Bronchial epithelial cell (primary cell): ENCODE measurements around the gene KIN. TPM values are rescaled to one million over a fixed set of nuclear protein-coding genes. Genes with fewer than 3 reads are reported as not detected.

Experiments
- DNase-seq: peaks from one replicate; pipeline ENCODE4 v3.0.0-alpha.2; 2010; ENCODE audit warnings: low read depth
- FAIRE-seq: peaks from 2 replicates; lab custom pipeline; 2011; peaks lifted over from hg19 to GRCh38; lab: Jason Lieb, UNC
- H3K27me3 ChIP-seq: 2 replicates; pipeline ENCODE4 v1.5.1; 2011; ENCODE audit warnings: low read length; ENCODE audit not compliant: control insufficient read depth, insufficient read depth
- H3K36me3 ChIP-seq: 2 replicates; pipeline ENCODE4 v1.5.1; 2011; ENCODE audit warnings: low read length; ENCODE audit not compliant: control insufficient read depth, insufficient read depth
- H3K4me3 ChIP-seq: 2 replicates; pipeline ENCODE4 v1.5.1; 2011; ENCODE audit warnings: mild to moderate bottlenecking, low read depth, low read length, control low read depth
- CTCF ChIP-seq: IDR thresholded peaks from 2 replicates; pipeline ENCODE4 v1.5.1; 2011; ENCODE audit warnings: mild to moderate bottlenecking, moderate library complexity, low read length, control low read depth, inconsistent platforms; ENCODE audit not compliant: insufficient read depth, severe bottlenecking
- total RNA-seq: library from RNA; depleted of rRNA; stranded (reverse); fragments of >200 nt; gene quantifications from 2 replicates; pipeline ENCODE4 v1.2.1, GENCODE V29; 2014

KIN gene
- total RNA-seq, 1 donor from 2014 or later: 2.9 TPM

GRCh38 chr10:7744307-7744706 lies 43.5 kb downstream of the KIN start:
- TF ChIP-seq CTCF: no peak
- DNase-seq: no peak
- no peak for FAIRE-seq
- H3K4me3 ChIP-seq: no peak overlapping the region
- no peaks in the 10 kb centered on the region for H3K36me3 ChIP-seq
- H3K27me3 ChIP-seq: no peaks in the 10 kb centered on the region

- Histone ChIP-seq H3K27me3 (no peaks in the 10 kb centered on the region), H3K4me3 (no peak overlapping the region), H3K36me3 (no peaks in the 10 kb centered on the region)
- FAIRE-seq: no peak
- no peak for DNase-seq
- no peak for TF ChIP-seq CTCF
Measured at GRCh38 chr10:7738536-7739407, 49.0 kb downstream of the KIN start.

GRCh38 chr10:7734821-7735220 lies 53.0 kb downstream of the KIN start:
- Histone ChIP-seq H3K4me3 (no peak overlapping the region), H3K36me3 (no peaks in the 10 kb centered on the region), H3K27me3 (no peaks in the 10 kb centered on the region)
- TF ChIP-seq CTCF: no peak
- no peak for FAIRE-seq
- no peak for DNase-seq

- Histone ChIP-seq H3K4me3 (no peak overlapping the region), H3K36me3 (no peaks in the 10 kb centered on the region), H3K27me3 (no peaks in the 10 kb centered on the region)
- no peak for FAIRE-seq
- DNase-seq: no peak
- no peak for TF ChIP-seq CTCF
Measured at GRCh38 chr10:7722927-7723529, 64.8 kb downstream of the KIN start.

GRCh38 chr10:7720478-7720877 lies 67.3 kb downstream of the KIN start:
- Histone ChIP-seq H3K36me3 (no peaks in the 10 kb centered on the region), H3K27me3 (no peaks in the 10 kb centered on the region), H3K4me3 (no peak overlapping the region)
- TF ChIP-seq CTCF: no peak
- DNase-seq (no peak), FAIRE-seq (no peak)
